ENCODE data around the gene LCTL.

Gene LCTL, protein sequence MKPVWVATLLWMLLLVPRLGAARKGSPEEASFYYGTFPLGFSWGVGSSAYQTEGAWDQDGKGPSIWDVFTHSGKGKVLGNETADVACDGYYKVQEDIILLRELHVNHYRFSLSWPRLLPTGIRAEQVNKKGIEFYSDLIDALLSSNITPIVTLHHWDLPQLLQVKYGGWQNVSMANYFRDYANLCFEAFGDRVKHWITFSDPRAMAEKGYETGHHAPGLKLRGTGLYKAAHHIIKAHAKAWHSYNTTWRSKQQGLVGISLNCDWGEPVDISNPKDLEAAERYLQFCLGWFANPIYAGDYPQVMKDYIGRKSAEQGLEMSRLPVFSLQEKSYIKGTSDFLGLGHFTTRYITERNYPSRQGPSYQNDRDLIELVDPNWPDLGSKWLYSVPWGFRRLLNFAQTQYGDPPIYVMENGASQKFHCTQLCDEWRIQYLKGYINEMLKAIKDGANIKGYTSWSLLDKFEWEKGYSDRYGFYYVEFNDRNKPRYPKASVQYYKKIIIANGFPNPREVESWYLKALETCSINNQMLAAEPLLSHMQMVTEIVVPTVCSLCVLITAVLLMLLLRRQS

GRCh38 chr15:66565741-66566144 lies at the start of gene LCTL:
Gene LCTL, minus strand, starts transcription at chr15:66565998. Its CDS starts 633 bp downstream, at chr15:66565365.
- H3K4me3 ChIP-seq (ENCODE audit: low read depth, low read length) = no peak within 1 kb of the TSS

DNA sequence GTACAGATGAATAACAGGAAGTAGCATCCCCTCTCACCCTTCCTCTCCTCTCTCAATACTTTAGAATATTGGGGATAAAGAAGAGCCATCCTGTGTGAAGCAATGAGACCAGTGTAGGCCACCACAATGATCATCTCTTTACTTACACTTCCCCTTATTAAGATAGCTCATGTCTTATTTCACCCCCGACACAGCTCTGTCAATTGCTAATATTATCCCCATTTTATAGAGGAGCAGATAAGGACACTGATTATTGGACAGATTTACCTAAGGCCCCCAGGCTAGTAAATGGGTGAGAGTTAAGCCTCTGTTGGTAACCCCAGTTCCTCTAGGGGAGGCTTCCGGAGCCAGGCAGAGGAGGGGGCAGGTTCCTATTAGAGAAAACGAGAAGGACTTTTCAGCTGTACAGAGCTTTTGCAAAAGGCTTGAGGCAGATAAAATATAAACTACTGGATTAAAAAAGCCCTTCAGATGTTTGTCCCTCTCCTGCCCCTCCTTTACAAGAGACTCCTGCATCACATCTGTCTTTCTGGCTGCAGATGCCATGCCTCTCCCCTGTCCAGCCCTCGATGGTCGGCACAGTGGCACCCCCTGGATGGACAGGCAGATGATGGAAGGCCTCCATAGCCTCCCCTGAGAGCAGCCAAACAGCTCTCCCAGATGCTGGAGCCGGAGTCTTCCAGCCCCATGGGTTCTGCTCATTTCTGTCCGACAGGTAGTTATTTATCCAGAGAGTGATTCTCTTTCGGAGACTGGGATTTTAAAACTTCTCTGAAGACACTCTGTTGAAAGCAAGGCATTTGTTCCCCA lies 49.4 kb upstream of the LCTL start:
- H3K4me3 ChIP-seq (ENCODE audit: low read depth, low read length) = no peak overlapping the region

GRCh38 chr15:66614456-66614855 lies 48.7 kb upstream of the LCTL start:
- no peak overlapping the region for H3K4me3 ChIP-seq (ENCODE audit: low read depth, low read length)

GRCh38 chr15:66613743-66614142 lies 47.9 kb upstream of the LCTL start:
- no peak overlapping the region for H3K4me3 ChIP-seq (ENCODE audit: low read depth, low read length)

- H3K4me3 ChIP-seq (ENCODE audit: low read depth, low read length) = no peak overlapping the region
These were observed 45.7 kb upstream of the LCTL start for GRCh38 chr15:66611257-66612053.

DNA sequence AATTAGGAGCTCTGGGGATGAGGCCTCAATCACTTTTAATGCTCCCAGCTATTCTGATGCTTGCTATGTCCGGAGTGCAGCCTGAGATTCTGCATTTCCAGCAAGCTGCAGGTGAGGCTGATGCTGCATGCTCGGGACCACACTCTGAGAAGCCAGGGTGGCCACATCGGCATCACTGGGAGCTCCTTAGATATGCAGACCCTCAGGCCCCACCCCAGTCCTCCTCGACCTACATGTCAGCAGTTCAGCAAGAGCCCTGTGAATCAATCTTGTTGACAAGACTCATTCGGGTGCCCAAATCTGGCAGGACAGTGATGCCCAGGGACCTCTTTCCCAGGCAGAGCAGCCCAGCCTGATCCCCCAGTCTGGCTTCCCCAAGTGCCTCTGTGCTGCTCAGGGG lies 44.1 kb upstream of the LCTL start:
- no peak overlapping the region for H3K4me3 ChIP-seq (ENCODE audit: low read depth, low read length)

DNA sequence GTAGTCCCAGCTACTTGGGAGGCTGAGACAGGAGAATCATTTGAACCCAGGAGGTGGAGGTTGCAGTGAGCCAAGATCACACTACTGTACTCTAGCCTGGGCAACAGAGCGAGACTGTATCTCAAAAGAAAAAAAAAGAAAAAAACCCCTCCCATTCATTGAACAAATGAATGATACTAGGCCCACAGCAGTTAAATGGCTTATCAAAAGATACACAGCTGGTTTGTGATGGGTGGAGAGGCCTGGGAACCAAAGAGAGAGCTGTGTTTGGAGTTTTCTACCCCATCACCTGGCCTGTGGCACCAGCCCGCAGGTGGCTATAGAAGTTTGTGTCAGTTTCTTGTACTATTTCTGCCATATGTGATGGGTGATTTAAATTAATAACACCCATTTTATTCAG lies 43.1 kb upstream of the LCTL start:
- no peak overlapping the region for H3K4me3 ChIP-seq (ENCODE audit: low read depth, low read length)

DNA sequence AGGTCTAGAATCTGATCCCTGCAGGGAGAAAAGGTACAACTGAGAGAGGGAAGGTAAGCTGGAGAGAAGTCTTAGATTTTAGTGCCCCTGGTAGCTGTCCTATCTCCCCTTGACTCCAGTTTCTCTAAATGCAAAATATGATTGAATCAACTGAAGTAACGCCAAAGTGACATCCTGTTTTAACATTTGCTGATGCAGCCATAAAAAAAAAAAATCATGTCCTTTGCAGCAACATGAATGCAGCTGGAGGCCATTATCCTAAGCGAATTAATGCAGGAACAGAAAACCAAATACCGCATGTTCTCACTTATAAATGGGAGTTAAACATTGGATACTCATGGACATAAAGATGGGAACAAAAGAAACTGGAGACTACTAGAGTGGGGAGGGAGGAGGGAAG lies 42.4 kb upstream of the LCTL start:
- H3K4me3 ChIP-seq (ENCODE audit: low read depth, low read length) = no peak overlapping the region

GRCh38 chr15:66603301-66604179 lies 37.7 kb upstream of the LCTL start:
- no peak overlapping the region for H3K4me3 ChIP-seq (ENCODE audit: low read depth, low read length)

- H3K4me3 ChIP-seq (ENCODE audit: low read depth, low read length) = no peak overlapping the region
These were observed 35.7 kb upstream of the LCTL start for GRCh38 chr15:66601521-66601920.

GRCh38 chr15:66600240-66600627 lies 34.4 kb upstream of the LCTL start:
- no peak overlapping the region for H3K4me3 ChIP-seq (ENCODE audit: low read depth, low read length)

DNA sequence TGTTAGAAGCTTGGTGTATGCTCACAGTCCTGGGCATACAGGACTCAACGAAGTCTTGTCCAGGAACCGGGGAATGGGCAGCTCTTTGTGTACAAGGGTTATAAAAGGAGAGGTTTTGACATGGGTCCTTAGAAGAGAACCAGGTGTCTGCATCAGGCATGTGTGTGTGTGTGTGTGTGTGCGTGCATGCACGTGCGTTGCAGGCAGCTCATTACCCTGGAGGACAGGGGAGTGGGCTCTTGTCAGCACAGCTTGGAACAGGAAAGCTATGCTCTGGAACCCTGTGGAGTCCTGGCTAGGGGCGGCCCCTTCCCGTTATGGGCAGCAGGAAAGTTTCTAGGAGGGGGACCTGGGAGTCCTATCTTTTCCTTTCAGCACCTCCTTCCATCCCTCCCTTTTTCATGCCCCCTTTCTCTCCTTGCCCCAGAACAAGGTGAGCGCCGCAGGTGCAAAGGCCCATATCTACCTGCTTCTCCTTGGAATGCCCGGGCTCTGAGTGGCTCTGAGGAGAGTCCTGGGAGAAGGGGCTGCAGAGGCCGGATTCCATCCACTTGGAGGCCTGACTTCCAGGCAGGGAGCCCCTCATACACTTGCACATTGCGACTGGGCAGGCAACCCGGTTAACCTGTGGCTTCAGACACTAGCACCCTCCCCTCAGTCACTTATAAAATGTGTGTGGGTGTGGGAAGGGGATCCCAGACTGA lies 33.9 kb upstream of the LCTL start:
- H3K4me3 ChIP-seq (ENCODE audit: low read depth, low read length) = no peak overlapping the region

DNA sequence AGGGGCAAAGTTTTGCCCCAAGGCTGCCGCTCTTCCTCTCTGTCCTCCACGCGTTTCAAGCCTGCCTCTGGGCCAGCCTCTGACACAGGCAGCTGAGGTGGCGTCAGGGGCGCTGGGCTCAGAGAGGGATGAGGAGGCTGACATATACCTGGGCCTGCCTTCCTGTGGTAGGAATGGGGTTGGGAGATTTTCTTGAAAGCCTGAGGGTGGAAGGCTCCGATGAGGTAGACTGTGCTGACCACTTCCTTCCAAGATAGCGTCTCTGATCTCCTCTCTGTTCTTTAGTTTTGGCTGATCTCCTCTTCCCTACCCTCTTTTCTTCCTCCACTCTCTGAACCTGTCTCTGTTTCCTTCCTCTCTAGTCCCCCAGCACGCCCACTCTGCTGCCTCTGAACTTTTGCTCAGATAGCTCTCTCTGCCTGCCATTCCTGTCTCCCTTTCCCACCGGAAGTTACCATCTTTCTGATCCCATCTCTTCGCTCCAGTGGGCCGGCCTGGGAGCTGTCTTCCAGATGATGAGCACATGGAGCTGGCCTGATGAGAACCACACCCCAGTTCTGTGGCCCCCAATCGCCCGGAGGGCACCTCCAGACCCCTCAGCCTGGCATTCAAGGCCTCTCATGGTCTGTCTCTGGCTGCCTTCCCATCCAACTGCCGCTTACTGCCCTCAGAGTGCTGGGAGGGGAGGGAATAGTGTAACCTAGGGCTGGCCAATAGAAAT lies 32.5 kb upstream of the LCTL start:
- no peak overlapping the region for H3K4me3 ChIP-seq (ENCODE audit: low read depth, low read length)

- no peak overlapping the region for H3K4me3 ChIP-seq (ENCODE audit: low read depth, low read length)
These were observed 30.2 kb upstream of the LCTL start for GRCh38 chr15:66595931-66596545.

GRCh38 chr15:66595332-66595731 lies 29.5 kb upstream of the LCTL start:
- H3K4me3 ChIP-seq (ENCODE audit: low read depth, low read length) = no peak overlapping the region

GRCh38 chr15:66594836-66595235 lies 29.0 kb upstream of the LCTL start:
- no peak overlapping the region for H3K4me3 ChIP-seq (ENCODE audit: low read depth, low read length)

- no peak overlapping the region for H3K4me3 ChIP-seq (ENCODE audit: low read depth, low read length)
These were observed 28.5 kb upstream of the LCTL start for GRCh38 chr15:66594344-66594743.

DNA sequence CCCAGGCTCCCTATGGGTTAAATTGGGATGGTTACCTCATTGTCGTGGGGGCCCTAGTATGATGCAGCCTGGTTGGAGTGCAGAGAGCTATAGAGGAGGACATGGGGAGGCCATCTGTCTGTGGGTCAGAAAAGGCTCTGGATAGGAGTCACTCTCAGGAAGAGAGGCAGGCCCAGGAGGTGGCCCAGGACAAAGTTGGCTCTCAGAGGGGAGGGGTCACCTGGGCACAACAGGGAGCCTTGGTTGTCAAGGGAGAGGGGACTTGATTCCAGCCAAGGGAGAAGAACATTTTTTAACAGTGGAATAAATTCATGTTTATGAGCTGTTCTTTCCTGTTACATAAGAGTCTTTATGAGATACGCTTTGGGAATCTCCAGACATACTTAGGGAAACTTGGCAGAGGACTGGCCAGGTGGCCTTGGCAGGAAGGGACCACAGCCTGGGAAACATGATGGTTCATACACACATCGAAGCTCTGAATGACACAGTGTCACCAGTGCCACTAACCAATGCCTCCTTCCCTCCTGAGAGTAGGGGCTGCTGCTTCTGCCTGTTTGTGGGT lies 27.5 kb upstream of the LCTL start:
- H3K4me3 ChIP-seq (ENCODE audit: low read depth, low read length) = no peak overlapping the region

Measured in iPS-11a (cell line).